ENCODE data around the gene CCDC87. TPM values are rescaled to one million over a fixed set of nuclear protein-coding genes. Genes with fewer than 3 reads are reported as not detected.

CCDC87 gene
- total and polyA plus RNA-seq, 2 of the 8 experiments (the other 6 are each of a cell fraction or from before 2014, with no cell fraction given): 0.32 to 0.99 TPM

GRCh38 chr11:66638177-66639065, 45.6 kb upstream of the CCDC87 start, which contains the start of gene RBM4 (continued):
- TF ChIP-seq SAP30 (IDR thresholded peaks at IDR 0.05; ENCODE audit: insufficient read depth, insufficient replicate concordance, low read length): peak; percentile 63
- TF ChIP-seq POLR2A (IDR thresholded peaks at IDR 0.05; ENCODE audit: control extremely low read depth in 1 of 2, low read depth in 2 of 2, low read length in 2 of 2): peak; percentile 95 to 99
- TF ChIP-seq CHD1 (IDR thresholded peaks at IDR 0.05; ENCODE audit: low read depth, low read length): 0 out of 2 replicates have a peak, but pooled peaks have one; percentile 38
- no peak for TF ChIP-seq SRF (IDR thresholded peaks at IDR 0.05; ENCODE audit: low read depth, low read length)
- TF ChIP-seq TBP (IDR thresholded peaks at IDR 0.05; ENCODE audit: low read depth, low read length): peak; percentile 92
- TF ChIP-seq KDM1A (IDR thresholded peaks at IDR 0.05; ENCODE audit: borderline replicate concordance, low read length): no peak
- TF ChIP-seq SP1 (IDR thresholded peaks at IDR 0.05; ENCODE audit: low read depth, low read length): peak; percentile 98
- 0 out of 2 replicates have a peak, but pooled peaks have one; percentile 30 for TF ChIP-seq GTF2F1 (IDR thresholded peaks at IDR 0.05; ENCODE audit: borderline replicate concordance, low read depth, low read length)
- TF ChIP-seq ASH2L (IDR thresholded peaks at IDR 0.05; ENCODE audit: low read length): peak; percentile 82
- peak; percentile 87 for TF ChIP-seq CHD2 (IDR thresholded peaks at IDR 0.05; ENCODE audit: low read length)
- no peak; the same call in 1 of the 2 replicates for TF ChIP-seq ATF2 (IDR thresholded peaks at IDR 0.05; ENCODE audit: low read length)
- TF ChIP-seq MAX (IDR thresholded peaks at IDR 0.05): peak; percentile 87
- TF ChIP-seq SIN3A (conservative IDR thresholded peaks at IDR 0.05 in 1 of 2, IDR thresholded peaks at IDR 0.05 in 1 of 2; ENCODE audit: low read depth in 1 of 2, low read length in 2 of 2): peak; percentile 60 to 84; a peak in 2 of 4 replicates
- peak in 1 of 2 experiments; percentile 6; a peak in 2 of 4 replicates for TF ChIP-seq HDAC2 (IDR thresholded peaks at IDR 0.05; ENCODE audit: borderline replicate concordance in 1 of 2, low read depth in 2 of 2, low read length in 2 of 2)
- TF ChIP-seq RBBP5 (IDR thresholded peaks at IDR 0.05; ENCODE audit: borderline replicate concordance, low read depth, low read length): peak; percentile 73; the same call in 1 of the 2 replicates
- peak; percentile 64 for TF ChIP-seq CEBPB (IDR thresholded peaks at IDR 0.05; ENCODE audit: low read depth, low read length)
- TF ChIP-seq YY1 (IDR thresholded peaks at IDR 0.05; ENCODE audit: low read depth, low read length): peak; percentile 95
- TF ChIP-seq KDM4A (IDR thresholded peaks at IDR 0.05; ENCODE audit: low read depth, low read length, severe bottlenecking): peak; percentile 21
- TF ChIP-seq NANOG (IDR thresholded peaks at IDR 0.05; ENCODE audit: insufficient read depth, low read depth, low read length, poor library complexity, severe bottlenecking): no peak
- peak; percentile 87 for TF ChIP-seq SP2 (IDR thresholded peaks at IDR 0.05; ENCODE audit: low read length)
- TF ChIP-seq JUND (IDR thresholded peaks at IDR 0.05; ENCODE audit: low read length): peak; percentile 4; the same call in 1 of the 2 replicates
